Caco-2 (cell line): ENCODE results near the gene ARSB. TPM values are rescaled to one million over a fixed set of nuclear protein-coding genes. Genes with fewer than 3 reads are reported as not detected.

Experiments
- BruUV-seq: library from RNA; stranded (reverse); fragments of 400-500 nt; replicated peaks from 2 replicates; lab custom pipeline; 2021; lab: Mats Ljungman, UMichigan
- CTCF ChIA-PET: fragments of 300-600 bp; sonication (Branson Sonifier 250); formaldehyde crosslinking; loops from one replicate; lab custom pipeline; 2022; ENCODE audit warnings: antibody characterized with exemption; lab: Charles Lee
- POLR2A ChIA-PET: fragments of 300-600 bp; sonication (Branson Sonifier 250); formaldehyde crosslinking; loops from one replicate; lab custom pipeline; 2022; ENCODE audit warnings: antibody characterized with exemption; lab: Charles Lee
- DNase-seq, 2 experiments: peaks; one replicate each; pipeline versions ENCODE4 v3.0.0 to v3.0.0-alpha.2; 2020 to 2022
- H3K27me3 ChIP-seq: replicated peaks from 2 replicates; pipeline ENCODE4 v1.6.0; 2011; ENCODE audit warnings: low read length; ENCODE audit not compliant: control insufficient read depth, insufficient read depth
- H3K36me3 ChIP-seq: 2 replicates; pipeline ENCODE4 v1.5.1; 2011; ENCODE audit warnings: low read length; ENCODE audit not compliant: control insufficient read depth, insufficient read depth
- H3K4me1 ChIP-seq: fragments of 250-450 bp; sonication (Bioruptor Pico); 2 replicates; pipeline ENCODE4 v1.5.1; 2020; ENCODE audit warnings: mild to moderate bottlenecking
- H3K4me3 ChIP-seq: 2 replicates; pipeline ENCODE4 v1.5.1; 2011; ENCODE audit warnings: low read depth, mild to moderate bottlenecking, control low read depth, low read length
- H3K9me3 ChIP-seq: fragments of 250-450 bp; sonication (Bioruptor Pico); 2 replicates; pipeline ENCODE4 v1.5.1; 2020; ENCODE audit warnings: mild to moderate bottlenecking, moderate library complexity
- H3K27ac Mint-ChIP-seq: one replicate; pipeline ENCODE4 v1.8.0; 2022; ENCODE audit warnings: mixed read lengths; ENCODE audit not compliant: unreplicated experiment
- H3K27me3 Mint-ChIP-seq: one replicate; pipeline ENCODE4 v1.8.0; 2022; ENCODE audit warnings: mixed read lengths; ENCODE audit not compliant: insufficient read depth, unreplicated experiment
- H3K36me3 Mint-ChIP-seq: one replicate; pipeline ENCODE4 v1.8.0; 2022; ENCODE audit warnings: mild to moderate bottlenecking, mixed read lengths; ENCODE audit not compliant: insufficient read depth, unreplicated experiment
- H3K4me1 Mint-ChIP-seq: one replicate; pipeline ENCODE4 v1.8.0; 2022; ENCODE audit warnings: low read depth, mixed read lengths; ENCODE audit not compliant: unreplicated experiment
- H3K4me3 Mint-ChIP-seq: one replicate; pipeline ENCODE4 v1.8.0; 2022; ENCODE audit warnings: mild to moderate bottlenecking, moderate library complexity, mixed read lengths; ENCODE audit not compliant: unreplicated experiment
- H3K9me3 Mint-ChIP-seq: one replicate; pipeline ENCODE4 v1.8.0; 2022; ENCODE audit warnings: mixed read lengths; ENCODE audit not compliant: unreplicated experiment
- CTCF ChIP-seq, 2 experiments: fragments of 200-600 bp in 1 of 2; IDR thresholded peaks; 1 replicate in 1 of 2; 2 replicates in 1 of 2; pipeline versions ENCODE4 v1.5.1 to v1.8.0; 2011 to 2022; ENCODE audit warnings: antibody characterized with exemption in 1 of 2, control low read depth in 1 of 2, inconsistent platforms in 1 of 2, low read depth in 1 of 2, low read length in 1 of 2, mild to moderate bottlenecking in 1 of 2, moderate library complexity in 1 of 2; ENCODE audit not compliant: insufficient read depth in 1 of 2, severe bottlenecking in 1 of 2, unreplicated experiment in 1 of 2
- intact Hi-C: fragments of 100-400 bp; cut with micrococcal nuclease; formaldehyde crosslinking; loops from one replicate; pipeline ENCODE4 v1.10.0; 2022; ENCODE audit not compliant: unreplicated experiment
- total RNA-seq: library from RNA; stranded (reverse); gene quantifications from 2 replicates; pipeline ENCODE4 v1.2.3, GENCODE V29; 2022

ARSB gene
- total RNA-seq, 1 experiment from 2014 or later: 17.4 TPM

GRCh38 chr5:78813906-78814530 lies 171.1 kb downstream of the ARSB start:
- CTCF ChIA-PET: no interaction called here
- no peak for DNase-seq
- intact Hi-C loops: no loop called here

GRCh38 chr5:78813286-78813685 lies 171.8 kb downstream of the ARSB start:
- H3K9me3 Mint-ChIP-seq: no peaks in the 10 kb centered on the region
- H3K4me1 ChIP-seq: no peaks in the 10 kb centered on the region
- CTCF ChIA-PET: no interaction called here
- intact Hi-C loops: no loop called here
- no peaks in the 10 kb centered on the region for H3K9me3 ChIP-seq
- peaks cover 6% of the 10 kb centered on the region for H3K4me1 Mint-ChIP-seq
- H3K4me3 ChIP-seq: no peak overlapping the region
- peaks cover 4% of the 10 kb centered on the region for H3K36me3 Mint-ChIP-seq
- no peak overlapping the region for H3K4me3 Mint-ChIP-seq
- POLR2A ChIA-PET: no interaction called here
- no peaks in the 10 kb centered on the region for H3K27me3 Mint-ChIP-seq
- no peaks in the 10 kb centered on the region for H3K36me3 ChIP-seq
- H3K27ac Mint-ChIP-seq: no peak overlapping the region
- TF ChIP-seq CTCF (IDR thresholded peaks at IDR 0.05; ENCODE audit: insufficient read depth in 1 of 2, low read depth in 1 of 2, low read length in 1 of 2, severe bottlenecking in 1 of 2, unreplicated experiment in 1 of 2): no peak
- H3K27me3 ChIP-seq: no peaks in the 10 kb centered on the region
- DNase-seq: no peak
- BruUV-seq: no TSS peak

More at GRCh38 chr5:78813906-78814530, 171.1 kb downstream of the ARSB start:
- POLR2A ChIA-PET: no interaction called here
- H3K9me3 Mint-ChIP-seq: no peaks in the 10 kb centered on the region
- H3K9me3 ChIP-seq: no peaks in the 10 kb centered on the region
- H3K4me3 ChIP-seq: no peak overlapping the region
- no peak overlapping the region for H3K27ac Mint-ChIP-seq
- peaks cover 4% of the 10 kb centered on the region for H3K36me3 Mint-ChIP-seq
- no peaks in the 10 kb centered on the region for H3K27me3 Mint-ChIP-seq
- no peak overlapping the region for H3K4me3 Mint-ChIP-seq
- no TSS peak for BruUV-seq
- H3K27me3 ChIP-seq: no peaks in the 10 kb centered on the region
- peaks cover 6% of the 10 kb centered on the region for H3K4me1 Mint-ChIP-seq
- no peaks in the 10 kb centered on the region for H3K4me1 ChIP-seq
- no peaks in the 10 kb centered on the region for H3K36me3 ChIP-seq
- no peak for TF ChIP-seq CTCF (IDR thresholded peaks at IDR 0.05; ENCODE audit: insufficient read depth in 1 of 2, low read depth in 1 of 2, low read length in 1 of 2, severe bottlenecking in 1 of 2, unreplicated experiment in 1 of 2)

- CTCF ChIA-PET: no interaction called here
- H3K27me3 Mint-ChIP-seq: no peaks in the 10 kb centered on the region
- H3K4me1 Mint-ChIP-seq: peaks cover 6% of the 10 kb centered on the region
- BruUV-seq: no TSS peak
- POLR2A ChIA-PET: no interaction called here
- peaks cover 1% of the 10 kb centered on the region for H3K36me3 Mint-ChIP-seq
- intact Hi-C loops: no loop called here
- no peak for TF ChIP-seq CTCF (IDR thresholded peaks at IDR 0.05; ENCODE audit: insufficient read depth in 1 of 2, low read depth in 1 of 2, low read length in 1 of 2, severe bottlenecking in 1 of 2, unreplicated experiment in 1 of 2)
- H3K27ac Mint-ChIP-seq: no peak overlapping the region
- Histone ChIP-seq H3K36me3 (no peaks in the 10 kb centered on the region), H3K4me3 (no peak overlapping the region), H3K4me1 (no peaks in the 10 kb centered on the region), H3K9me3 (no peaks in the 10 kb centered on the region), H3K27me3 (no peaks in the 10 kb centered on the region)
- H3K4me3 Mint-ChIP-seq: no peak overlapping the region
- H3K9me3 Mint-ChIP-seq: no peaks in the 10 kb centered on the region
- no peak for DNase-seq
Observed at GRCh38 chr5:78811866-78812265, 173.2 kb downstream of the ARSB start.
